ENCODE results near the gene ZFAND6.

Gene ZFAND6

DNA sequence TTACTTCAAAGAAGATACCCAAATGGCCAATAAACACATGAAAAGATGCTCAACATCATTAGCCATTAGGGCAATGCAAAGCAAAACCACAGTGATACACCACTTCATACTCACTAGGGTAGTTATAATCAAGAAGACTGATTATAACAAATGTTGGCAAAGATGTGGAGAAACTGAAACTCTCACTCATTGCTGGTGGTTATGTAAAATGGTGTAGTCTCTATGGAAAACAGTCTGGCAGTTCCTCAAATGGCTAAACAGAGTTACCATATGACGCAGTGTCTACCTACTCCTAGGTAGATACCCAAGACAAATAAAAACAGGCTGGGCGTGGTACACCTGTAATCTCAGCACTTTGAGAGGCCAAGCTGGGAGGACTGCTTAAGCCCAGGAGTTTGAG is 3.5 kb upstream of the ZFAND6 start:
- no peaks in the 10 kb centered on the region for H3K36me3 ChIP-seq (ENCODE audit: control insufficient read depth, insufficient read depth, low read length)
- no peak overlapping the region for H3K4me3 ChIP-seq (ENCODE audit: low read depth, low read length)
- no peaks in the 10 kb centered on the region for H3K27me3 ChIP-seq (ENCODE audit: control insufficient read depth, insufficient read depth, low read length)
- peaks cover 6% of the 10 kb centered on the region for H3K4me1 ChIP-seq (ENCODE audit: control insufficient read depth, insufficient read depth, low read length)
- no peaks in the 10 kb centered on the region for H3K9me3 ChIP-seq (ENCODE audit: control insufficient read depth, insufficient read depth, low read length)
- no peak overlapping the region for H3K9ac ChIP-seq (ENCODE audit: low read depth, low read length)

DNA sequence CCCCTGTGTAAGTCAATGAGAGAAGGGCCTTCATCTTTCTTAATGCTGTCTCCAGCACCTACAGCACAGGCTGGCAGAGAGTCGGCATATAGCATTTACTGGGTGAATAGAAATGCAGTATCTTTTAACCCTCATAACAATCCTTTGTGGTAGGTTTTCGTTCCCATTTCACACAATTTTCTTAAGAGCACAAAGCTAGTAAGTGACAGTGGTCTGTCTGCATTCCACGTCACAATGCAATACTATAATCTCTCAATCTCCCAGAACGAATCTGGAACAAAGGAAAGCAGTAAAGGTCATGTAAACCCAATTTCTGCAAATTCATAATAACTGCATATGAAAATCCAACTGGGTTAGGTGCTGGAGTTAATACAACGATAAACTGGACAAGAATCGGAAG is 1.4 kb upstream of the ZFAND6 start:
- H3K27me3 ChIP-seq (ENCODE audit: control insufficient read depth, insufficient read depth, low read length), result no peaks in the 10 kb centered on the region
- peak overlapping the region; percentile 88 for H3K4me3 ChIP-seq (ENCODE audit: low read depth, low read length)
- no peaks in the 10 kb centered on the region for H3K36me3 ChIP-seq (ENCODE audit: control insufficient read depth, insufficient read depth, low read length)
- H3K9ac ChIP-seq (ENCODE audit: low read depth, low read length), result no peak overlapping the region
- H3K9me3 ChIP-seq (ENCODE audit: control insufficient read depth, insufficient read depth, low read length), result no peaks in the 10 kb centered on the region
- peaks cover 11% of the 10 kb centered on the region for H3K4me1 ChIP-seq (ENCODE audit: control insufficient read depth, insufficient read depth, low read length)

DNA sequence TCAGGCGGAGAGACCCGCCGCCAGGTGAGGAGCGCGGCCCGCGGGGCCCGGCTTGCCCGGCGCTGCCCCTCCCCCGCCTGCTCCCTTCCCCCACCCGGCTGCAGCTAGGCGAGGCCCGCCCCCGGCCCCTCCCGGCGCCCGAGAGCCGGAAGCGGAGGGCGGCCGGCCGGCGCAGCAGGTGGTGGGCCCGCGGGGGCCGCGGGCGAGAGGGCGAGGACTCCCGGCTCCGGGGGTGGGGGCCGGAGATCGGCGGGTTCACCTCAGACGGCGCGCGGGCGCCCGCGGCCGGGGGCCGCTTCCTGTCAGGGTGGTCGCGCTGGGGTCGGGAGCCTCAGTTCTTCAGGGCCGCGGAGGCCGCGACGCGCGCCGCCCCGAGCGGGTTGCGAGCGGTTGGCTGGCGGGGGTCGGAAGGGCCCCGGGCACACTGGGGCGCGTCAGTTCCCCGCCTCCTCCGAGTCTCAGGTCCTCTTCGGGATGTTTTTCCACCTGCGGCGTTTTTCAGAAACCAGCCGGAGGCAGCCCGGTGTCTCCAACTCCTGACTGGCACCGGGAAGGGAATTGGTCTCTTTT is 395 bp downstream of the ZFAND6 start:
- Histone ChIP-seq H3K9ac (ENCODE audit: low read depth, low read length) (peak overlapping the region; percentile 81), H3K9me3 (ENCODE audit: control insufficient read depth, insufficient read depth, low read length) (no peaks in the 10 kb centered on the region), H3K4me3 (ENCODE audit: low read depth, low read length) (peak overlapping the region; percentile 63), H3K36me3 (ENCODE audit: control insufficient read depth, insufficient read depth, low read length) (no peaks in the 10 kb centered on the region), H3K27me3 (ENCODE audit: control insufficient read depth, insufficient read depth, low read length) (no peaks in the 10 kb centered on the region), H3K4me1 (ENCODE audit: control insufficient read depth, insufficient read depth, low read length) (peaks cover 13% of the 10 kb centered on the region)

DNA sequence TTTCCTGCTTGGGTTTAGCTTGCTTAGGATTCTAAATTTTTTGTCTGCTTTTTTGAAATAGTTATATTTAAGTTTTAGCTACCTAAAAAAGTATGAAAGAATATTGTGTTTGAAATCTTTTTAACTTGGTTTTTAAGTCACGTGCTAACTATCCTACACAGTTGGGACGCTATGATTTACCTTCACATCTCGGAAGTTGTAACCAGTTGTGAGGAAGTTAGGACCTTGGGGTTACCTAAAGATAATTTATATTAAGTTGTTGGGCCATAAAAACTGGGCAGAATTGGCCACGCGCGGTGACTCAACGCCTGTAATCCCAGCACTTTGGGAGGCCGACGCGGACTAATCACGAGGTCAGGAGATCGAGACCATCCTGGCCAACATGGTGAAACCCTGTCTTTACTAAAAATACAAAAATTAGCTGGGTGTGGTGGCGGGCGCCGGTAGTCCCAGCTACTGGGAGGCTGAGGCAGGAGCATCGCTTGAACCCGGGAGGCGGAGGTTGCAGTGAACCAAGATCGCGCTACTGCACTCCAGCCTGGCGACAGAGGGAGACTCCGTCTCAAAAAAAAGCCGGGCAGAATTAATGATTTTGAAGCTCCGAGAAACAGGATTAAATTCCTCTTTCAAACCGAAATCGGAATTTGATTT is 1.0 kb downstream of the ZFAND6 start:
- no peaks in the 10 kb centered on the region for H3K36me3 ChIP-seq (ENCODE audit: control insufficient read depth, insufficient read depth, low read length)
- H3K9me3 ChIP-seq (ENCODE audit: control insufficient read depth, insufficient read depth, low read length), result no peaks in the 10 kb centered on the region
- peak overlapping the region; percentile 63 for H3K4me3 ChIP-seq (ENCODE audit: low read depth, low read length)
- H3K4me1 ChIP-seq (ENCODE audit: control insufficient read depth, insufficient read depth, low read length), result peaks cover 13% of the 10 kb centered on the region
- H3K27me3 ChIP-seq (ENCODE audit: control insufficient read depth, insufficient read depth, low read length), result no peaks in the 10 kb centered on the region
- peak overlapping the region; percentile 81 for H3K9ac ChIP-seq (ENCODE audit: low read depth, low read length)

DNA sequence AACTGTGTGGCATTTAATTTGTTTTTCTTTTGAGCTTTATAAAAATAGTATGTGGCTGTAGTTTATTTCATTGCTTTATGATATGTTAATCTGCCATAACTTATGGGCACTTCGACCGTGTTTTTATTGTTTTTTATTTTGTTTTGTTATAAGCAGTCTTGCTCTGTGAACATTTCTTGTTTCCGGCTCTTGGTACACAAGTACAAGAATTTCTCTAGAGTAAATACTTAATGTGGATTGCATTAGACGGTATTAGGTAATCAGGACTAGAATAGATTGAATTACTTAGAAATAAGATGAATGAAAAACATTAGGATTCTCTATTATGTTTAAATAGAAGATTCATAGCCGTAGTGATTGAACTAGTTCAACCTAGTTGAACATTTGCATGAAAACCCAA is 2.1 kb downstream of the ZFAND6 start:
- Histone ChIP-seq H3K36me3 (ENCODE audit: control insufficient read depth, insufficient read depth, low read length) (no peaks in the 10 kb centered on the region), H3K9ac (ENCODE audit: low read depth, low read length) (no peak overlapping the region), H3K27me3 (ENCODE audit: control insufficient read depth, insufficient read depth, low read length) (no peaks in the 10 kb centered on the region), H3K4me3 (ENCODE audit: low read depth, low read length) (peak overlapping the region; percentile 63), H3K4me1 (ENCODE audit: control insufficient read depth, insufficient read depth, low read length) (peaks cover 13% of the 10 kb centered on the region), H3K9me3 (ENCODE audit: control insufficient read depth, insufficient read depth, low read length) (no peaks in the 10 kb centered on the region)

DNA sequence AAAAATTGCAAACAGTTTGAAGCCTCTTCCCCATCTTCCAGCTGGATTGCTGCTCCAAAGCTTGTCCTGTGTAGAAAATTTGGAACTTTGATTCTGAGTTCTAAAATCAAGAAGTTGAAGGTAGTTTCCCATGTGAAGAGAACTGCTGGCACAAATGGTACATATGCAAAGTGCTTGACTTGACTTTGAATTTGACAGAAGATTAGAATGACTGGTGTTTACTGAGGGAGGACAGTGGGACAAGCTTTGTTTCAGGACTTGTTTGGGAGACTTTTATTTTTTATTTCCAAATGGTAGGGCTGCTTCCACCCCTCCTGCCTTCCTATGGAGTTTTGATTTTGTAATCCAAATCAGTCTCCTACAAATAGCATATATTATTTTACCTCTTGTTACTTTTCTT is 7.4 kb downstream of the ZFAND6 start:
- Histone ChIP-seq H3K9me3 (ENCODE audit: control insufficient read depth, insufficient read depth, low read length) (no peaks in the 10 kb centered on the region), H3K9ac (ENCODE audit: low read depth, low read length) (no peak overlapping the region), H3K27me3 (ENCODE audit: control insufficient read depth, insufficient read depth, low read length) (no peaks in the 10 kb centered on the region), H3K4me1 (ENCODE audit: control insufficient read depth, insufficient read depth, low read length) (peaks cover 22% of the 10 kb centered on the region), H3K36me3 (ENCODE audit: control insufficient read depth, insufficient read depth, low read length) (no peaks in the 10 kb centered on the region), H3K4me3 (ENCODE audit: low read depth, low read length) (no peak overlapping the region)

DNA sequence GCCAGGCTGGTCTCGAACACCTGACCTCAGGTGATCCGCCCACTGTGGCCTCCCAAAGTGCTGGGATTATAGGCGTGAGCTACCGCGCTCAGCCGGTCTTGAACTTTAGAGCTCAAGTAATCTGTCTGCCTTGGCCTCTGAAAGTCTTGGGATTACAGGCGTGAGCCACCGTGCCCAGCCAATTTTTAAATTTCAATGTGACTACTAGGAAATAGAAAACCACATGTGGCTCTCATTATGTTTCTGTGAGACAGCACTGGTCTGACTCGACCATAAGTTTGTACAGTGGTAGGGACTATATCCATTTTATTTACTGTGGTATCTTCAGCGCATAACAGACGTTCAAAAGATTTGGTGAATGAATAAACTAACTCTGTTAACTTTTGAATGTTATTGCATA is 9.1 kb downstream of the ZFAND6 start:
- H3K4me3 ChIP-seq (ENCODE audit: low read depth, low read length), result no peak overlapping the region
- peaks cover 20% of the 10 kb centered on the region for H3K4me1 ChIP-seq (ENCODE audit: control insufficient read depth, insufficient read depth, low read length)
- no peaks in the 10 kb centered on the region for H3K9me3 ChIP-seq (ENCODE audit: control insufficient read depth, insufficient read depth, low read length)
- no peaks in the 10 kb centered on the region for H3K27me3 ChIP-seq (ENCODE audit: control insufficient read depth, insufficient read depth, low read length)
- no peaks in the 10 kb centered on the region for H3K36me3 ChIP-seq (ENCODE audit: control insufficient read depth, insufficient read depth, low read length)
- H3K9ac ChIP-seq (ENCODE audit: low read depth, low read length), result no peak overlapping the region

DNA sequence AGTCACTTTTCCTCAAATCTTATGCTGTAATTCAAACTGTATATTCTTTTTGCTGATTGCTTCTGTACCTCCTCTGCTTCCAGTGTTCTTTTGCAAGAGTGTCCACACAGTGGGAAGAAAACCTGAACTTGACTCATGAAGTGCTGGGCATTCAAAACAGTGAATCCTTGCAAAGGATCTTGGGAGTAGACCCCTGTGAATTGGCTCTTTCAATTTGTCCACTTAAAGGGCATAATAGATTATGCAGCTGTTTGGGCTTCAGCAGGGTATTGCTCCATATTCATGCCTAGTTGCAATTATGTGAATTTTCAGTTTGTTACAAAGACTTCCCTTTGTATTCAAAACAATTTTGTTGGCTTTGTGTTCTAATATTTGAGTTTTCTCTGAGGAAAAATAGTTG is 11.4 kb downstream of the ZFAND6 start:
- Histone ChIP-seq H3K9ac (ENCODE audit: low read depth, low read length) (no peak overlapping the region), H3K9me3 (ENCODE audit: control insufficient read depth, insufficient read depth, low read length) (no peaks in the 10 kb centered on the region), H3K4me3 (ENCODE audit: low read depth, low read length) (no peak overlapping the region), H3K4me1 (ENCODE audit: control insufficient read depth, insufficient read depth, low read length) (peaks cover 19% of the 10 kb centered on the region), H3K27me3 (ENCODE audit: control insufficient read depth, insufficient read depth, low read length) (no peaks in the 10 kb centered on the region), H3K36me3 (ENCODE audit: control insufficient read depth, insufficient read depth, low read length) (no peaks in the 10 kb centered on the region)

DNA sequence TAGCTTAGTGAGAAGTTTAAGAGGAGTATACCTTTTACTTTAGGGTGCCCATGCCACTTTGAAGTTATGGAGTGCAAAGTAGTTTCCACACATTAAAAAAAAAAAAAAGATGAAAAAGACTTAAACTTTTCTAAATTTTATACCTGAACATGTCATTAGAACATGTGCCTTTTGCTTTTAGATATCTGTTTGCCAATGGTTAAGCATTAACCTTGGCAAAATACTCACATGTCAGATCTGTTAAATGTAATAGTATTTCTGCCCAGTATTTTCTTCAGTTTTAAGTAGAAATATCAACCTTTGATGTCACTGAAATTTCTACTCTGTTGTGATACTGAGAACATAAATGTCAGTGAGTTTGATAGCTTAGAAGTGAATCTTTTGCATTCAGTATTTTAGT is 12.2 kb downstream of the ZFAND6 start:
- Histone ChIP-seq H3K27me3 (ENCODE audit: control insufficient read depth, insufficient read depth, low read length) (no peaks in the 10 kb centered on the region), H3K9me3 (ENCODE audit: control insufficient read depth, insufficient read depth, low read length) (no peaks in the 10 kb centered on the region), H3K36me3 (ENCODE audit: control insufficient read depth, insufficient read depth, low read length) (no peaks in the 10 kb centered on the region), H3K9ac (ENCODE audit: low read depth, low read length) (no peak overlapping the region), H3K4me3 (ENCODE audit: low read depth, low read length) (peak overlapping the region; percentile 10), H3K4me1 (ENCODE audit: control insufficient read depth, insufficient read depth, low read length) (peaks cover 27% of the 10 kb centered on the region)

DNA sequence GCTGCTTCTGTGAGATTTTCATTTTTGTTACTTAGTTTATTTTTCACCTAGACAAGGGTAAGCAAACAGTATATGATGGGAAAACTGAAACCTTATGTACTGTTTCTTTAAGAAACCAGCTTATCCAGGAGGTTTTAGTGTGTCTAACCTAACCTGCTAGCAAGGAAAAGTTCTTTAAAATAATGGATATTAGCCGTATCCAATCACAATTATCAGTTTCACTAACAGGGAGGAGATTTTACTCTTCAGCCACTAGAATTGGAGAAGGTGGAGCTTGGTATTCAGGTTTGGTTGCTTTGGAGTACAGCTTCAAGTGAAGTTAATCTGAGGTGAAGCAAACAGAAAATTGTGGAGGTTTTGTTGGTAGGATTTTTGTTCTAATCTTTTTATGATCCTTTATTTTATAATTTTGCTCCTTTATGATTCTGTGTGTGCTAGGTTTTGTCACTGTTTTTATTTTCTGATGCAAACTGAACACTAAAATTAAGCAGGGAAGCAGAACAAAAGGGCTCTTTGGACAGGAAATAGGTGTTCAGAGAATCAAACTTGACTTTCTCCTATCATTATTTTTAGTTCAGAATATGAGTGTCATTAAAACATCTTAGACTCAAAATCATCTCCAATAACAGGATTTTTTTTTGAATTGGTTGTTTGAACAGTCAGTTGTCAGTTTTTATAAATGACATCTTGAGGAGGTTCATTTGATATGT is 13.0 kb downstream of the ZFAND6 start:
- no peak overlapping the region for H3K9ac ChIP-seq (ENCODE audit: low read depth, low read length)
- H3K36me3 ChIP-seq (ENCODE audit: control insufficient read depth, insufficient read depth, low read length), result no peaks in the 10 kb centered on the region
- peaks cover 24% of the 10 kb centered on the region for H3K4me1 ChIP-seq (ENCODE audit: control insufficient read depth, insufficient read depth, low read length)
- H3K9me3 ChIP-seq (ENCODE audit: control insufficient read depth, insufficient read depth, low read length), result no peaks in the 10 kb centered on the region
- H3K4me3 ChIP-seq (ENCODE audit: low read depth, low read length), result peak overlapping the region; percentile 47
- H3K27me3 ChIP-seq (ENCODE audit: control insufficient read depth, insufficient read depth, low read length), result no peaks in the 10 kb centered on the region

DNA sequence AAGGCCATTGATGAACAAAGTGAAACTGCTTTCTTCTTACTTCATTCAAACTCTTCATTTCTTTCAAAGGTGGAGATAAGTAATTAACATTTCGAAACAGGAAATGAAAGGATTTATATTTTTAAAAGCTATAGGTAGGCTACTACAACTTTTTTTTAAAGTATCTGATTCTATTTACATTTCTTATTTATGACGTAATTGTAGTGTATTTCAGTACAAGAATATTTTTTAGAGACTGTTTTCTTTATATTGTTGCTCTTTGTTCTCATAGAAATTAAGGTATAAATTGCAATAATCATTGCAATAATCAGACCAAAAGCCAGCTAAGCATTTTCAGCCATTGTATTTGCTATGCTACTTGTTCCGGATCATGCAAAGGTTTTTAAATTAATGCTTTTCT is 13.7 kb downstream of the ZFAND6 start:
- peaks cover 24% of the 10 kb centered on the region for H3K4me1 ChIP-seq (ENCODE audit: control insufficient read depth, insufficient read depth, low read length)
- no peaks in the 10 kb centered on the region for H3K36me3 ChIP-seq (ENCODE audit: control insufficient read depth, insufficient read depth, low read length)
- no peak overlapping the region for H3K9ac ChIP-seq (ENCODE audit: low read depth, low read length)
- H3K9me3 ChIP-seq (ENCODE audit: control insufficient read depth, insufficient read depth, low read length), result no peaks in the 10 kb centered on the region
- H3K27me3 ChIP-seq (ENCODE audit: control insufficient read depth, insufficient read depth, low read length), result no peaks in the 10 kb centered on the region
- H3K4me3 ChIP-seq (ENCODE audit: low read depth, low read length), result no peak overlapping the region

All from iPS-15b (cell line).